Measurements from ENCODE around the gene HMGN5.

The HMGN5 gene

DNA sequence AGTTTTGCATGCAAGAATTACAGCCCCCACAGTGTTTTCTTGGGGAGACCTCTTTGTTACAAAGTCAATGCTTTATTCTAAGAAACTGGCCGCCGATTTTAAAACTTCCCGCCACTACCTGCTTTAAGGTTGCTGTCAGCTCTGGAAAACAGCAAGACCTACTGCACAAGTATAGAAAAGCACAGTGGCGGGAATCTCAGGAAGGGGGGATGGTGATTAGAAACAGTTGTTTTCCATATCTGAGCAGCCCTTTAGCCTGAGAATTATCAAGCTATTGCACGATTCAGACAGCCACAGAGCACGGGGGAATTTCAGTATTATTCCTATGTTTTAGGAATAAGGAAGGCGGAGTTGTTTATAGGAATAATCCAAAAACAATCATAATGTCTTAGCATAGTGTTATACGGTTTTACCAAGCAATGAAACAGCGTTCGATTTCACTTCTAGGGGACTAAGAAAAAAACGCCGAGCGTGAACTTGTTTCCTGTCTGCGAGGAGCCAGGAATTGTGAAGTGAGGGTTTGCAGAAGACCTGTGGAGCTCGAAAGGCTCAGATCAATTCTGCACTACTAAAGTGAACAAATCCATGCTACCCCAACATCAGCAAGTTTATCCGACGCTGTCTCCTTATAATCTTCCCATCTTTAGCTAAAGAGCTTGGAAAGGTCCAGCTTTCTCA is 81.3 kb downstream of the HMGN5 start:
- DNase-seq, result peak; percentile 12

GRCh38 chrX:81114757-81115156 is 87.0 kb downstream of the HMGN5 start:
- no peak for DNase-seq

GRCh38 chrX:81110286-81110685 is 91.4 kb downstream of the HMGN5 start:
- DNase-seq, result no peak

GRCh38 chrX:81082649-81083048 is 119.1 kb downstream of the HMGN5 start:
- DNase-seq, result no peak

All from fibroblast of skin of abdomen (primary cell).